DMS53 treated with DMSO at 0.1 percent for 48 hours (cell line): Measurements from ENCODE around the gene GATD1.

Source experiments
- DNase-seq: peaks from one replicate; lab custom pipeline; 2025; ENCODE audit not compliant: unreplicated experiment; lab: John Stamatoyannopoulos, UW

Gene GATD1

GRCh38 chr11:796565-797295, 19.4 kb upstream of the GATD1 start:
- DNase-seq, result no peak

DNA sequence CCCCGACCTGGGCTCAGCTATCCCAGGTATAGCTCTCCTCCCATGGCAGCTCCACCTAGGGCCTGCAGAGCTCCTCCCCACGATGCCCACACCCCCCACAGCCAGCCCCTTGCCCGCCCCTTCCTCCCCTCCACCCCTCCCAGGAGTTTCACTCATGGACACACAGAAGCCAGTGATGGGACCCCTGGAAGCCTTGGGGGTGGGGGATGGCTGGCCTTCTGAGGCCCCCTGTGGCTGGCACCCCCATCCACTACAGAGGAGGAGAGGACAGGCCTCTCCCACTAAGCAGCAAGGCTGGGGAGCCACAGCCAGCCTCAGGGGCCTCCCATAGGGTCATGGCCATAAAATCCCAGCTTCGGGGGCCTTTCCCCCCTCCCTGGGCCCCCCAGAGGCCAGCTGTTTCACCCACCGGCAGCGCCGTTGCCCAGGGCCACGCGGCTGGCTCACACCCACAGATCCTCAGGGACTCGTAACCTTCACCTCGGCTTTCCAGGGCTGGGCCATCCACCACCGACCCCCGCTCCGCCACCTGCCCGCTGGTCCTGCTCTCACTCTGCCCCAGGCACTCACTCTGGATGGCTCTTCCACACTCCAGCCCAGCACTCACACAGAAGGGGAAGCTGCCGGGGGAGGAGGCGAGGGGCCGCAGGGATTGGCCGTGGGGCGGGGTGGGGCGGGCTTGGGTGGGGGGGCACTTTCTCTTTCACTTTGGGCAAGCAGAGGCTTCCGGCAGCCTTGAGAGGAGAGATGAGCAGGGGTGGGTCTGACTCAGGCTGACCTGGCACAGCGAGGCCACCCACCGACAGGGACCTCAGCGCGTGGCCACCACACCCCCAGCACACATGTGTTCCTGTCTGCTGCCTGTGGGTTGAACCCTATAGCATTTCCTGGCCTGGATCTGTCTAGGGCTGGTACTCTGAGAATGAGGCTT, 18.6 kb upstream of the GATD1 start:
- peak; percentile 44 for DNase-seq

GRCh38 chr11:794766-795633, 17.7 kb upstream of the GATD1 start:
- no peak for DNase-seq

- no peak for DNase-seq
Measured at GRCh38 chr11:794013-794765, 16.9 kb upstream of the GATD1 start.

DNA sequence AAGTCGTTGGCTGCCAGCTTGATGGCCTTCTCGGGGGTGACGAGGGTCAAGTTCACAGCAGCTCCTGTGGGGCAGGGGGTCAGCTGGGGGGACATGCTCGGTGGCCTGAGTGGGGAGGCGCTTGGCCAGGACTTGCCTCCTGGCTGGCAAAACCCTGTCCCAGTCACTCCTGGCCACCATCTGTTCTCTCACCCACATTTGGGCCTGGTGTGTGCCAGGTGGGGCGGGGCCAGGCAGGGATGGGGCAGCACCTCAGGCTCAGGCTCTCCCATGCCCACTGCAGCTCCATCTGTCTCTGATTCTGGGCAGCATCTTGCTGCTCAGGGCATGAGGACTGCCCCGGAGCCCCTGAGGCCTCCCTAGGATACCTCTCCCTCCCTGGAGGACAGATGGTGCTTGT, 16.3 kb upstream of the GATD1 start:
- no peak for DNase-seq

DNA sequence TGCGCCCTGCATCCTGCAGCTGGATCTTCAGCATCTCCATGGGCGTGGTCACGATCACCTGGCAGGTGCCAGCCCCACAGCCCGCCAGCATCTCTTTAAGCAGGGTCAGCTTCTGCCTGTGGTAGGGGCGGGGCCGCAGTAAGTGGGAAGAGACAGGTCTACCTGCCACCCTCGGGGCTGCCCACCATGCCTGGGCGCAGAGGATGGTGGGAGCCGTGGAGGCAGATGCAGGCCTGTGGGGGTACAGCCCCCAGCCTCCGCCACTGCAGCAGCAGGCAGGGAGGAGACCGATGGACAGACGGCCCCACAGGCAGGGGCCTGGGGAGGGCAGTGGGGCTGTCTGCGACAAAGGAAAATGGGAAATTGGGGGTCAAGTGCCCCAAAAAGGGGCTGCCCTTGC, 15.6 kb upstream of the GATD1 start:
- no peak for DNase-seq

GRCh38 chr11:792535-792821, 15.2 kb upstream of the GATD1 start:
- DNase-seq, result no peak

GRCh38 chr11:791658-792534, 14.6 kb upstream of the GATD1 start:
- DNase-seq, result no peak

GRCh38 chr11:790721-791564, 13.7 kb upstream of the GATD1 start:
- DNase-seq, result no peak

DNA sequence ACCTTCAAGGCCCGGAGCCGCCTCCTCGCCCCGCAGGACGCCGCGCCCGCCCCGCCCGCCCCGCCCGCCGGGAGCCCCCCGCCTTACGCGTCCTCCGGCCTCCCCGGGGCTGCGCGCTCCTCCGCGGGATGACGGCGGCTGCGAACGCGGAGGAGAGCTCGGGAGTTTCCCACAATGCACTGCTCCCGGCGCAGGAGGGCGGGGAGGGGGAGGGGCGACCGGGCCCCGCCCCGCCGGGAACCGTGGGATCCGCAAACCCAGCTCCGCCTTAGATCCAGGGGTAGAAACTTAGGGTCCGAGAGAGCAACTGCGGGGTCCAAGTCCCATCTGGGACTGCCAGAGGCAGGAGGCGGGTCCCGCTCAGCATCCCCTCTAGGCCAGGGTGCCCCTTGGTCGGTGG, 12.7 kb upstream of the GATD1 start, which contains the start of gene CEND1:
Gene CEND1 (minus strand): TSS at position 148 of the 400 bp plus-strand sequence. CDS start 1,514 bp downstream, outside the sequence.
- DNase-seq, result no peak

DNA sequence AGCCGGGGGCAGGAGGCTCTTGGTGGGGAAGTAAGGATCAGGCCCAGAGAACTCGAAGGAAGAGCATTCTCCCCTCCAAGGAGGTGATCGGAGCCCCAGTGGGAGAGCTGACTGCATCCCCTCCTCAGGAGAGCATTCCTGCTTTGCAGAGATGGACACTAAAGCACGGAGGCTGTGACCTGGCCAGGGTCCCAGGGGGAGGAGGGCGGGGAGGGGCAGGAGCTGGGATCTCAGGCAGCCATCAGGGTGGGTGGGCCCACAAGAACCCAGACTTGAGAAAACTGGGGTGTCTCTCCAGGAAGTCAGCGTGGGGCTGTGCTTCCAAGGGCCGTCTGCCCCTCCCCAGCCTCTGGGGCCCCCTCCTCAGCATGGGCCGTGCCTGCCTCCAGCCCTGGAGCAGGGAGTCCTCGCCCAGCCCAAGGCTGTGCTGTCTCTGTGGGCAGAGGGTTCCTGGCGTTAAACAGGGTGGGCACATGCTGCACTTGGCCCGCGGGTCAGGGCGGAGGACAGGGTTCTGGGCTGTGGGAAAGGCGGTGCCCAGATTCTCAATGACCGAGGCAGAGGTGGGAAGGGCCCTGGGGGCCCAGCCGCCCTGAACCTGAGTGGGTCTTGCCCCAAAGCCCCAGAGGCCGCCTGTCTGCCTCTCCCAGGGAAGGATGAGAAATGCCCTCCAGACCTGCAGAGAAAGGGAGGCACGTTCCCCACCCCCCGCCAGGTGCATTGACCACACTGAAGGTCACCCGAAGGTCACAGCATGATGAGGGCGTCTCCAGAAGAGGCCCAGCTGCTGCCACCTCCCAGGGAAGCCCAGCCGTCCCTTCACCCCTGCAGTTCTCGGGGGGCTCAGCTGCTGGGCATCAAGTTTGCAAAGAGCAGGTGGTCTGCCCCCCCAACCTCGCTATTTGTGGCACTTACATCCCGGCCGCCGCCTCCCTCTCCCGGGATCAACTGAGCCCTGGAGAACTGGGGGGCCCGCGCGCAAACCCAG, 12.0 kb upstream of the GATD1 start:
- DNase-seq, result no peak

- no peak for DNase-seq
Measured at GRCh38 chr11:788009-788640, 10.8 kb upstream of the GATD1 start.

- DNase-seq, result no peak
Measured at GRCh38 chr11:787084-787675, 9.9 kb upstream of the GATD1 start.

DNA sequence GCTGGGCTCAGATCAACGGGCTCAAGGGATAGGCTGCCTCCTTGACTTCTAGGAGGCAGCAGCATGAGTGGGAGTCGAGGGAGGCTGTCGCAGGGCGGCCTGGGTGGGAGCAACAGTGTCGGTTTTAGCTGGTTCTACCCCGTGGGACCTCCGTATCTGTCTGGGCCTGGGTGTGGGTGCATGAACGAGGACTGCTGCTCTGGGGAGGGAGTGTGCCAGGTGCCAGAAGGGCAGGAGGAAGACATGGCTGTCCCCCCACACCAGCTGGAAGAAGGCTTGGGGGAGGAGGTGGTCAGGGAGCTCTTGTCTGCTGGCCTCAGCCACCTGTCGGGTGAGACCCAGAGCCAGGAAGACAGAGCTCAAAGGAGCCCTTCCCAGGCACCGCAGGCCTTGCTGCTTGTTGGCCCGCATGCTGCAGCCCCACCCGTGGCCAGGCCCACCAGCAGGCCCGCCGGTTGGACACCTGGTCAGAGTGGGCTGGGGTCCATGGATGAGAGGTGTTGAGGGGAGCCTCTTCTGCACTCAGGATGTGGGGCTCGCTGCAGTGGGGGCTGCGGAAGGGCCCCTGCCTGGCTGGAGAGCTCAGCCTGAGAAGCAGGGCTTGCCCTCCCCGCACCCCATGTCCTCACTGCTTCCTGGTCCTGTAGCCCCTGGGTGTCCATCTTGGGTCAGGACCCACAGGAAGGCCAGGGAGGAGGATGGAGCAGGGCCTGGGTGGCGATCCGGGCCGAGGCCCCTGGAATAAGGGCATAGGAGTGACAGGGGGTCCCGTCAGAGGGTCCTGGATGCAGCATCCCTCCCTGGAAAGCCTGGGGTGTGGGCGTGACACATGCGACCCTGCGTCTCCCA, 9.2 kb upstream of the GATD1 start:
- no peak for DNase-seq

- DNase-seq, result no peak
Measured at GRCh38 chr11:783581-784015, 6.3 kb upstream of the GATD1 start.
